22Rv1 (cell line): Measurements from ENCODE around the gene GNPTAB.

ENCODE experiments used
- ZFX ChIP-seq: fragments of 450-650 bp; IDR thresholded peaks from 2 replicates; pipeline ENCODE4 v1.6.1; 2017; ENCODE audit warnings: antibody characterized with exemption, borderline replicate concordance
- TF ChIP-seq, protein P1 (sequence below): fragments of 450-650 bp; IDR thresholded peaks from 2 replicates; pipeline ENCODE4 v1.5.1; 2017; ENCODE audit warnings: mild to moderate bottlenecking

DNA sequence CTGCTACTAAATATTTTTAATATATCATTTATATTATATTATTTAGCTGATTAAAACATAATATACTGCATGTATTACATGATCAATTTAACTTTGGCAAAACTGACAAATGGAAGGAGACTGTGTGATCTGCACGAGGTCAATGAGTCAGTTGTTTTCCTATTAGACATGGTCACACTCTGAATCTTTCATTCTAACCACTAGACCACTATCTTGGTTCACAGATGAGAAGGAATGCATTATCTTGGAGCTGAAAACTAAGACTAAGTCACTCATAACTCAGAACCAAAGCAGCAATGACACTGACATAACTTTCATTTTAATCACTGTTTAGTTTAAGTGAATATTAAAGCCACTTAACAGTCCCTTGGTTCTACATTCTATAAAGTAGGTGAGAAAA lies 37.4 kb downstream of the GNPTAB start:
- TF ChIP-seq, protein P1, sequence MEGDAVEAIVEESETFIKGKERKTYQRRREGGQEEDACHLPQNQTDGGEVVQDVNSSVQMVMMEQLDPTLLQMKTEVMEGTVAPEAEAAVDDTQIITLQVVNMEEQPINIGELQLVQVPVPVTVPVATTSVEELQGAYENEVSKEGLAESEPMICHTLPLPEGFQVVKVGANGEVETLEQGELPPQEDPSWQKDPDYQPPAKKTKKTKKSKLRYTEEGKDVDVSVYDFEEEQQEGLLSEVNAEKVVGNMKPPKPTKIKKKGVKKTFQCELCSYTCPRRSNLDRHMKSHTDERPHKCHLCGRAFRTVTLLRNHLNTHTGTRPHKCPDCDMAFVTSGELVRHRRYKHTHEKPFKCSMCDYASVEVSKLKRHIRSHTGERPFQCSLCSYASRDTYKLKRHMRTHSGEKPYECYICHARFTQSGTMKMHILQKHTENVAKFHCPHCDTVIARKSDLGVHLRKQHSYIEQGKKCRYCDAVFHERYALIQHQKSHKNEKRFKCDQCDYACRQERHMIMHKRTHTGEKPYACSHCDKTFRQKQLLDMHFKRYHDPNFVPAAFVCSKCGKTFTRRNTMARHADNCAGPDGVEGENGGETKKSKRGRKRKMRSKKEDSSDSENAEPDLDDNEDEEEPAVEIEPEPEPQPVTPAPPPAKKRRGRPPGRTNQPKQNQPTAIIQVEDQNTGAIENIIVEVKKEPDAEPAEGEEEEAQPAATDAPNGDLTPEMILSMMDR = no peak
- TF ChIP-seq ZFX = no peak
